Vagina (tissue), 2 donors: ENCODE data around the gene MTMR12.

Source experiments
- CTCF ChIP-seq, 3 experiments: fragments of 450-650 bp in 2 of 3; fragments of 200-600 bp in 1 of 3; sonication (generic) in 1 of 3; IDR thresholded peaks; one replicate each; pipeline ENCODE4 v1.5.1; 2017 to 2019; ENCODE audit warnings: antibody characterized with exemption in 3 of 3, mild to moderate bottlenecking in 2 of 3, moderate library complexity in 2 of 3
- POLR2A ChIP-seq, 2 donors: fragments of 450-650 bp; IDR thresholded peaks; one replicate each; pipeline ENCODE4 v1.6.1; 2017; ENCODE audit warnings: antibody characterized with exemption in 2 of 2, mild to moderate bottlenecking in 2 of 2, moderate library complexity in 2 of 2
- POLR2AphosphoS5 ChIP-seq, 2 donors: sonication (generic); formaldehyde crosslinking; IDR thresholded peaks; one replicate each; pipeline ENCODE4 v1.9.0; 2017; ENCODE audit warnings: antibody characterized with exemption in 2 of 2, mild to moderate bottlenecking in 2 of 2, low read depth in 1 of 2; ENCODE audit not compliant: insufficient read depth in 1 of 2

- no peak for TF ChIP-seq CTCF (IDR thresholded peaks at IDR 0.05)
- TF ChIP-seq POLR2AphosphoS5 (IDR thresholded peaks at IDR 0.05; ENCODE audit: insufficient read depth in 1 of 2, low read depth in 1 of 2), result no peak
- no peak for TF ChIP-seq POLR2A (IDR thresholded peaks at IDR 0.05)
Observed at GRCh38 chr5:32251871-32252458, 60.8 kb downstream of the MTMR12 start.
